KBM-7 (cell line): ENCODE results near the gene PLEKHM1.
"Not testable (repeated sequence)": the region's sequence is repeated elsewhere in the genome, so short reads cannot be mapped to it uniquely, and the experiment has no call there.

Experiments used
- DNase-seq: peaks from one replicate; pipeline ENCODE4 v3.0.0-alpha.2; 2015
- in situ Hi-C: fragments of 300-500 bp; cut with MboI; formaldehyde crosslinking; loops from 2 replicates; pipeline ENCODE4 v1.14.3; 2020; ENCODE audit warnings: low sequenced_read_pairs, low pct_unique_long_range_greater_than_20kb, mixed read lengths

PLEKHM1 gene

DNA sequence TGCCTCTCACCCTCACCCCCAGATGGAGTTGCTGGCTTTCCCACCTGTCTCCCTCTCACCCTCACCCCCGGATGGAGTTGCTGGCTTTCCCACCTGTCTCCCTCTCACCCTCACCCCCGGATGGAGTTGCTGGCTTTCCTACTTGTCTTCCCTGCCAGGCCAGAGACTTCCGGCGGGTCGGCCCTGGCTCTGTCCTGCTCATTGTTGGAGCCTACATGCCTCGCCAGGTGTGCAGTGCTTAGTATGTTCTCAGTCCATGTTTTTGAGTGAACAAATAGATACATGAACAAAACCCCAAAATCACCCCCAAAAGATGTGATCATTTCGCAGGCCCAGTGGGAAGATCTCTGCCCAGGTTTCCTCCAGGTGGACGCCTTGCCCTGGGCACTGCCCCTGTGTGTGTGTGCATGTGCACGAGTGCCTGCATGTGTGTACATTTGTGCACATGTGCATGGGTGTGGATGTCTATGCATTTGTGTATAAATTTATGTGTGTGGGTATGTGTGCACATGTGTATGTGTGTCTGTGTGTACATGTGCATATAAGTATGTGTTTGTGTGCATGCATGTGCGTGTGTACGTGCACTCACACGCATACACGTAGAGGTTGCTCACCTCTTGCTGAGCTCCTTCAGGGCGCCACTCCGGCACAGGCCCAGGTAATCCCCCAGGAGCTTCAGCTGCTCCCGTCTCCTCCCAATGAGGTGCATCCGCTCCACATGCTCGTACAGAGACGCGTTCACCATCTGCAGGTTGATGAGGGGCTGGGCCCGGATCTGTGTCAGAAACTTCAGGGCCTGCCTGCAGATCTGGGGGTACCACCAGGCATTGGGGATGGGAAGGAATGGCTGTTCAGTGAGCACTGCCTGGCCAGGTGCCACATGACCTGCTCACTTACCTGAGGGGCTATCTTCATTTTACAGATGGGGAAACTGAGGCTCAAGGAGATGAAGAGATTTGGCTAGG, 45.4 kb downstream of the PLEKHM1 start:
- in situ Hi-C loops, DNase-seq: not testable (repeated sequence)

DNA sequence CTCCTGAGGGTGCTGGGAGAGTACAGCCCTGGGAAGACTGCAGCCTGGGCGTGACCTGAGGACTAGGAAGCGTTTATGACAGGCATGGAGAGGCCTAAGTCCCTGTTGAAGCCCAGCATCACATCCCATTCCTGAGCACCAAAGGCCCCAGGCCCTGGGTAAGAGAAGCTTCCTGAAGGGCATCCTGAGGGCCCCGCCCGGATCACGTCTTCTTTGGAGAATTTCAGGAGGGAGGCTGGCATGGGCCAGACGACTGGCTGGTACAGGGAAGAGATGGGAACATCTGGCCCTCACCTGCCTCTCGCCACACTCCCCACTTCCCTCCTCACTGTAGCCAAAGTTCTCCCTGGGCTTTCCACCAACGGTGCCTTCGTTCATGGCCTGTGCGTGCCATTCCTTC, 46.2 kb downstream of the PLEKHM1 start:
- in situ Hi-C loops, DNase-seq: not testable (repeated sequence)

DNA sequence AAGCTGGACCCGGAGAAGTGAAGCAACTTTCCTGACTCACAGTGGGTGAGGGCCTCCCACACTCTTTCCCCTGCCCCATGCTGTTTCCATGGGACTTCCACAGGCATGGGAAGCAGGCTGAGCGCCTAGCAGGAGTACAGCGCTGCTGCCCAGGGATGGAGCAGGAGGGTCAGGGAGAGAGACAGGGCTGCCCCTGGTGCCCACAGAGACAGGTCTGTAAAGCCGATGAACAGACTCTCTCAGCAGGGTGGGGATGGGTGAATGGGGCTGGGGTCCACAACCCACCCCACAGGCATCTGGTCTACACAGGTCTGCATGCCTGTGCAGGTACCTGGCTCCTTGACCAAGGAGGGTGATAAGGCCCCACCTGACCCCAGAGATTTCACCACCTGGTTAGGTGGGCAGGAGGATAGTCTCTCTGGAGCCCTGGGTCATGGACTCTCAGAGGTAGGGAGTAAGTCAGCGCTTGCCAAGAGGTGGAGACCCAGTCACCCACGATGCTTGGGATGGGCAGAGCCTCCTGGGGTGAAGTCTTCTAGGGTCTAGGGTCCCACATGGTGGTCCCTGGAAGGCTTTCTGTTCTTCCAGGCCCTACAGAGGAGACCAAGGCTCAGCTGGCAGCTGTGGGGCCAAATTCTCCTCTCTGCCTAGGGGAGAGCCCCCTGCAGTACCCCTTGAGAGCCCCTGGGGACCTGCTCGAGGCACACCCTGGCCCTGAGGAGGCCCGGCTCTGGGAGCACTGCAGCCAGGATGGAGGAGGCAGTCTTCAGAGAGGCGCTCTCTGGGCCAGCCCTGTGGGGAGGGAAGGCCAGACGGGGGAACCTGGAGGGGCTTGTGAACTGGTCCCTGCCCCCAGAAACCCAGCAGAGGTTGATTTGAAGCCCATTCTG, 46.9 kb downstream of the PLEKHM1 start:
- in situ Hi-C loops, DNase-seq: not testable (repeated sequence)

DNA sequence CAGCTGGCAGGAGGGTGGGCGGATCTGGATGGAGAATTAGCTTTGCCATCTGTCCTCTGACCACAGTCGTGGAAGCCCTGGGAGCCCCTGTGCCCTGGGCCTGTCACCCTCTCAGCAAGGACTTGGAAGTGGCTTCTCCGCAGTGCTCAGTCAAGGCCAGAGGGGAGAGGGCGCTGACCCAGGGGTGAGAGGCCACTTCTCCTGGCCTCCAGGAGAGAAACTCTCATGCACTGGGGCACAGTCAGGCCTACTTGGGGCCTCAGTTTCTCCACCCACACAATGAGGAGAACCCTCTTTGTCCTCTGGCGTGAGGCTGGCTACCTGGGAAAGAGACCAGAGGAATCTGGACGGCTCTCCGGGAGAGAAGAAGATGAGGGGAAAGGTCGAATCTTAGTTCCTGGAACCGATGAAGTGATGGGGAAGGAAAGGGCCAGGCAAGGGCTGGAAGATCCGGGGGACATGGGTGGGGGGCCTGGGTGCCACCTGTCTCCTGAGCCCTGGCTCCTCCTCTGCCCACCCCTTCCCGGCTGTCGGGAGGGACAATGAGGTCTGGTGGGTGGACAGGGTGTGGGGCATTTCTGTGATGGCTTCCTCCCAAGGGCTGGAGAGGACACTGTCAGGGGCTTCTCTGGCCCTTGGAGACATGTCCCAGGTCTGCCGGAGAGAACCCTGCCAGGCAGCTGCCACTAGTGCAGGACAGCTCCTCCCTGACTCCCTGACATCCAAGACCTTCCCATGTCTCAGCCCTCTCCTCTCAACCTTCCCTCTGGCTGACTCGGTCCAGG, 48.8 kb downstream of the PLEKHM1 start:
- no peak for DNase-seq
- in situ Hi-C loops, result no loop called here

DNA sequence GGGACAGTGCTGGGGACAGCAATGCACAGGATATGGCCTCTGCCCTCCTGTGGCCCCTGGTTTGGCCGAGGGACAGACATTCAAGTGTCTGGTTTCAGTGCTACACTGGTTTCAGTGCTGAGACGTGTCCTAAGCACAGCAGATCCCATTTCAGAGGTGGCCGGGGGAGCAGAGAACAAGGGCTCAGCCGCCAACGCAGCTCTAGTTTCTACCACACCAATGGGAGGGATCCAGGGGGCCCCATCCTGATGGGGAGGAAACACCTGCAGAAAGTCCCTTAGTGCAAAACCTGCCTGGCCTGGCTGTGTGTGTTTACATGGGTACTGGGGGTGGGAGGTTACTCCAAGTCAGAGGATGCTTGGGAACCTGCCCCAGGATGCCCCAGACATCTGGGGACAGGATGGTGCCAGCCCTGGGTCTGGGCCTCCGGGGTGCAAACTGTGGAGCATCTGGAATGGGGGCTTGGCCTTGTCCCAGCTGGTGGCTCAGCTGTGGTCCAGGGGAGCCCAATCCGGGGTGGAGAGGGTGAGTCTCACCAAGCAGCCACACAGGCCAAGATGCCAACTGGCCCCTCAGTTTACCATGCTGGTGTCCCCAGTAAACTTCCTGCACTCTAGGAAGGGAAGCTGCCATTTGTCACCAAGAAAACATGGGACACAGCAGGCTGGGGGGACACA, 49.5 kb downstream of the PLEKHM1 start:
- DNase-seq, in situ Hi-C loops: not testable (repeated sequence)

DNA sequence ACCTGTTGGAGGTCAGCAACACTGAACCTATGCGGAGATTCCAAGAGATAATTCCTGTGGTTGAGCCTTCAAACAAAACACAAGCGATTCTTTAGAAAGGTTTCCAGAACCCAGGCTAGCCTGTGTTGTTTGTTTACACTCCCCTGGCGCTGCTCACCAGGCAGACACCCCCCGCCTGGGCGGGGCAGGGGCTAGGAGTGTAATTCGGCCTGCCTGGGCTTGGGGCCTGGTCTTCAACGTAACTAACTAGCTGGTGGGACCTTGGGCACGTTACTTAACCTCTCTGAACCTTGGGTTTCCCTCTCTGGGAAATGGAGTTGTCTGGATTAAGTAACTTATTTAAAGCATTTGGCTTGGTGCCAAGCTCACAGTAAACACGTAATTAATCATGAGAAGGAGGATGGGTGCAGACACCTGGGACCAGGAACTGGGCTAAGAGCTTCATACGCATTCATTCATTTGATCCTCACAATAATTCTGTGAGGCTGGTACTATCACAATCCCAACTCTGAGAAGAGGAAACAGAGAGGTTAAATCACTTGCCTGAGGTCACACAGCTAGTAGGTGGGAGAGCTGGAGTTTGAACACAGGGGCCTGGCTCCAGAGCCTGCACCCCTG, 50.3 kb downstream of the PLEKHM1 start:
- DNase-seq, result no peak
- in situ Hi-C loops, result no loop called here

DNA sequence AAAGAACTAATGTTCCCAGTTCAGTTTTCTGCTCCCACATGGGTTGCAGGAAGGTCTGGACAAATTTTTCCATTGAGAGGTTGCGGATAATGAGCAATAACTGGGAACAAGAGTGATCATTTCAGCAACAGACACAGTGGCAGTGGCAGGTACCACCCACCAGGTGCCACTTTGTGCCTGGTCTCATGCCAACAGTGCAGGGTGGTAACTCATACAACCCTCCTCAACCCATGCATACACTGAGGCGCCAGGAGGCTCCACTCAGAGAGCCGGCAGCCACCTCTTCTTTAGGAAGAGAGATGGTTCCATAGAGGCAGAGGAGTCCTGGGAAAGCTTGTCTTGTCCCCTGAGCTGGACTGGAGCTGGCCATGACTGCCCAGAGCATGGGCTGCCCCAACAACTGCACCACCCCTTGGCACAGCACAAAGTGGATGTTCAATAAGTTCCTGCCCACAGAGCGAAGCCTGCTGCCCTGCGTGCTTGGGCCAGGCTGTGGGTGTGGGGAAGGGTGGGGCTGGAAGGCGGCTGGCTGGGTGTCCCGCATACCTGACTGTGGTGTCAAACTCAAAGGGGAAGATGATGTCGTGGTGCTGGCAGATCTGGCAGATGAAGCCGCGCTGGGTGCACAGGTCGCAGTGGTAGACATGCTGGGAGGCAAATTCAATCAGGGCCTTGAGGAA, 51.5 kb downstream of the PLEKHM1 start:
- in situ Hi-C loops, result no loop called here
- DNase-seq, result no peak

DNA sequence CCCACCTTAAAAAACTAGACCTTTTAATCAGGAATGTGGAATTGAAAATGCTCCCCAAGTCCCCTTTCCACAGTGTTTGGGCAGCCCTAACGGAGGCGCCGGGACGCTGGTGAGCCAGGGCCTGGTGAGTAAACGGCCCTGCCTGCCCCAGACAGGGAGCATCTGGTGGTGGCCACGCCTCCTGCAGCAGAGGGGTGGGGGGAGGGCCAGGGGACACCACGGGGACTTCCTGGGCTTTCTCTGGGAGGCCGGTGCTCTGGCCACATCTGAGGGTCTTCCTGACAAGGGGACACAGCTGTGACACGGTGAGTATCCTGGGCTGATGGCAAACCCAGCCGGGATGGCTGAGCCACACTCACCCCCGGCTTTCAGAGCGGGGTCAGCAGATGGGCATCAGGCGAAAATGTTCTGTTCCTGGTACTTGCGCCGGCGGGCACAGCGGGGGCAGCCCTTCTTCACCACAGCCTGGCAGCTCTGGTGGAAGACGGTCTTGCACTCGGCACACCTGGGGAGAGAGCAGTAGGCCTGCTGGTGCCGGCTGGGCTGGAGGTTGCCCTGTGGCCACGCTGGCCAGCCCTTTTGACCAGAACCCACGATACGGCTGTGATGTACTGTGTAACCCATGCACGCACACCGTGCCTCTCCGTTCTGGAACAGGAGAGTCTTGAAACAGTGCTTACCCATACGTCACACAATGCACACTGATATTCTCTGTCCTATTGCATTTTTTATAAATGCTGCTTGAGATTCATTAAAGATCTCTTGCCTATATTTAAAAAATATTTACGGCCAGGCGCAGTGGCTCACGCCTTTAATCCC, 52.8 kb downstream of the PLEKHM1 start:
- in situ Hi-C loops, result no loop called here
- no peak for DNase-seq

DNA sequence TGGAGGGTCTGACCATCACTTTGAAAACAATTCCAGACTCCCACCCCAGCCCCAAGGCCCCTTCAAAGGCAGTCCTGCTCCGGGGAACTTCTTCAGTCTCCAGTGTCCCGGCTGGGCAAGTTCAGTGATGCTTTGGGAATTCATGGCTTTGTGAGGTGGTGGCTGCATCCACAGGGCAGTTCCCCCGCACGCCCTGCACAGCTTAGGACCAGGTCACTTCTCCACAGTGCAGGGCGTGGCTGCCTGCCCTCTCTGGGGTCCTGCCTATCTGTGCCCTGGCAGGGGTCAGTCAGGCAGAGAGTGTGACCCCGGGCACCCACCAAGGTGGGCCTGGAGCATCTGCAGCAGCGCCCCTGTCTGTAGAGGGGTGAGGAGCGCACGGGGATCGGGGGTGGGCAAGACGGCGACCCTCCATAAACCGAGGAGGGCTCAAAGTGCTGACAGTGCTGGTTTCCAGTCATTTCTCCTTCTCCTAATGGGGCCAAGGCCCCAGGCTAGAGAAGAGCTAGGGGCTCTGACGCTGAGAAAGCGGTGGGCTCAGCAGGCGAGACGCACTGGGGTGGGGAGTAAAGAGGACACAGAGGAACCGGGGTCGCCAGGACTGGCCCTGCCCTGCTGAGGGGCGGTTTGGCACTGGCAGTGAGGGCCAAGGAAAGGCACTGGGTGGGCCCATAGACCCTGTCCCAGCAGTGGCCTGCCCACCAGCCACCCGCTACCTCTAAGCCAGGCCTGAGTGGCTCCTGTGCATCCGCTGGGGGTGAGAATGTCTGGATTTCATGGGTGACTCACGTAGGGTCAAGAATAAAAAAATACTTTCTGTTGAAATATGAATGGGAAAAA, 53.7 kb downstream of the PLEKHM1 start:
- in situ Hi-C loops, result no loop called here
- no peak for DNase-seq

DNA sequence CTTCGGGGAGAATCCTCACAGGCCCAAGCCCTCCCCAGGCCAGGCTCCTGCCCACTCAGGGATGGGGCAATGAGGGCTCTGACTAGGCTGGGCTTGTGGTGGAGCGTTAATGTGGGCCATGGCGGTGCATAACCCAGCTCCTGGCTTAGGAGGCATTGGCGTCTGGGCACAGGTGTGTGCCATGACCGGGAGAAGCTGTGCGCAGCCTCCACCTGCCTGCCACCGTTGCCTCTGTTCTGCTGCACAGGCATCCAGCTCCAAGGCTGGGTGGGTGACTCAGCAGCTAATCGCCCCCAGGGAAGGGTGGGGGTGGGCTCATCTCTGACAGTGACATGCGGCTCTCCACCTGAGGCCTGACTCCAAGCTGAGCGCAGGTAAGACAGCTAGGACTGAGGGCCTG, 54.4 kb downstream of the PLEKHM1 start:
- in situ Hi-C loops, result no loop called here
- DNase-seq, result no peak

DNA sequence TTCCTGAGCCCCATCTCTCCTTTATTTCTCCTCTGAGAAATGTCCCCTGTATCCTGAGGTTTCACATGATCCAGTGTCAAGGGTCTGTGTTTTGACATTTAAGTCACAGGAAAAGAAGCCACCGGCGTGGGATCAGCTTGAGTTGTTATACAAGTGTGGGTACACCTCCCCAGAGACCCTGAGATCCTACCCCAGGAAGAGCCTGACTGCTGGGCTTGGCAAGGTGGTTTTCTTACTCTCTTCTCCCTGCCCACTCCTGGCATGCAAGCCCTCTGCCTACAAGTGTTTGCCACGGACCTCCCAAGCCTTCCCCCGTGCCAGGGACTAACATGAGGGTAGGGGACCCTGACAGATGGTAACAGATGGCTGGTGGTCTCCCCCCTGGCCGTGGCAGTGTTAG, 55.0 kb downstream of the PLEKHM1 start:
- no peak for DNase-seq
- in situ Hi-C loops, result no loop called here

DNA sequence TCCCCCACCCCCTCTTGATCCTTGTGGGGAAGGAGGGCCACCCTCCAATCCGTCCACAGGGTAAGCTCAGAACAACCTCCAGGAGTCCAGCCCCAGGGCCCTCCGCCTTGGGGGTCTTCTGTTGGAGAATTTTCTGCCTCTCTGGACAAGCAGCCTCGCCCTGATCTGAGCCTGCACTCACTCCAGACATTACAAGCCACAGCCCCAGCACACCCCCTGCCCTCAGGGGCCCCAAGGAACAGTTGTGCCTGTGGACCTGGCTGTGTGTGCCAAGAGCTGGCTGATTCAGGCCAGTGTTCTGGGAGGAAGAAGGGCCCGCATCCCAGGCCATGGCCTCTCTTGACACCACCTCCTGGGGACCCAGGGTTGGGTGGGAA, 57.4 kb downstream of the PLEKHM1 start:
- DNase-seq, result no peak
- in situ Hi-C loops, result no loop called here

DNA sequence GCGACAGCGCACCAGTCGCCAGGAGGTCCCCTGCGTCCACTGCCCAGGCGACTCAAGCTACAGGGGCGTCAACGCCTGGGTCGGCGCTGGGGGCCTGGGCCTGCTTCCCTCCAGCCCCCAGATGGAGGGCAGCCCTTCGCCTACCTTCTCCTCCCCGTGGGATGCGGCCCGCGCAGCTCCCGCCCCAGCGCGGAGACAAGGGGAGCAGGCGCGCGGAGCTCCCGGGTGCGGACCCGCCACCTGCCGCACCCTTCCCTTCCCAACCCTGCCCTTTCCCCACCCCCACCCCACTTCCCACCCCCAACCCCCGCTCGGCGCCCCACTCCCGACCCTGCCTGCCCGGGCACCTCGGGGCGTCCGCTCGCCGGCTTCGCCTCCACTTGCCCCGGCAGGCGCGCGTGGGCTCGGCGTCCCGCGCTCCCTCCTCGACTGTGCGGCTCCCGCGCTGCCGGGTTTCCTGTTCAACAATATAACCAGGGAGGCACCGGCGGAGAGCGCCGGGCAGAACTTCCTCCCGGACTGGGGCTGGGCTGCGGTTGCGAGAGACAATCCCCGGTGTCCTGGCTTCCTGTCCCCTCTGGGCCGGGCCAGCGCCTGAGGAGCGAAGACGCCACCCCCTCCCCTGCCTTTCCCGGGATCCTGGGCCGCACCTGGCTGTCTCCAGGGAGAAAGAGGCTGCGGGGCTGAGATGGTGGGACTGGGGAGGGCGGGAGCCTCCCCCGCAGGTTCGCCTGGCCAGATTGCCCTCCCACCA, 57.9 kb downstream of the PLEKHM1 start, which contains the start of gene ARHGAP27:
Gene ARHGAP27, minus strand, starts transcription at position 466 of the 754 bp plus-strand sequence. CDS start 2,591 bp downstream, outside the sequence.
- peak; percentile 75 for DNase-seq
- in situ Hi-C loops, result no loop called here

DNA sequence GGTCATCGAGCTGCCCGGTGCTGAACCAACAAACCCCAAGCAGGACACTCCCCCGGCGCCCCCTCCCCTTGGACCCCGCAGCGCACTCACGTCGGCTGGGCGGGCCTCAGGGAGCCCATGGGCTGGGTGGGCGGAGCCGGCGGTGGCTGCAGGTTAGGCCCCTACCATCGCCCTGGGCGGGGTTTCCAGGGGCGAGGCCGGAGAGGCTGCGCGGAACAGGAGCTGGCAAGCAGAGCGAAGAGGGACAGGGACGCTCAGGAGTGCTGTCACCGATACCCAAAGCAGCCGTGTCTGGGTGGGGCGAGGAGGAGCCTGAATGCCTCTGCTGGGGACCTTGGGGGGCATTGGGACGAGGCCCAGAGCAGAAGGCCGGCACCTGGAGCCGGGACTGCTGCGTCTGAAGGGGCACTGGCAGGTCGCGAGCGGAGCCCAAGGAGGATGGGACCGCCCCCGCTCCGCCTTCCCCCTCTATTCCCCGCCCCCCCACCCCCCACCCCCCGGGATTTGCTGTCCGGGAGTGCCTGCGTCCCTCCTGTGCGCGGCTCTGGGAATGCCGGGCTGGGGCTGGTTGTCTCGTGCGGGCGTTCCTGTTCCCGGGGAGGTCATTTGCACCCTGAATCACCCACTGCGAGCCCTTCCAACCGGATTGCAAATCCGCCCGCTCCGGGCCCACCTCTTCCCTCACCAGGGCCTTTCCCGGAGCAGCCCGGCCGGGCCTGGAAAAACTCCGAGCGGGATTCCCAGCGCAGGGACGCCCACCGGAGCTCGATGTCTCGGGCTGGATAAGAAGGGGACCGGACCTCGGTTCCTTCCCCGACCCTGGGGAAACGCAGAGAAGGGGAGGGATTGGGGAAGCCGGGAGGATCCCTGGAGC, 58.8 kb downstream of the PLEKHM1 start:
- in situ Hi-C loops, result no loop called here
- peak; percentile 87 for DNase-seq
